Body of pancreas (tissue), 4 donors: ENCODE measurements around the gene IDH2.

Experiments used
- CTCF ChIP-seq, 7 experiments: fragments of 450-650 bp in 4 of 7; fragments of 200-600 bp in 3 of 7; sonication (generic) in 3 of 7; IDR thresholded peaks; one replicate each; pipeline ENCODE4 v1.5.1; 2016 to 2019; ENCODE audit warnings: antibody characterized with exemption in 7 of 7
- POLR2A ChIP-seq, 3 donors: fragments of 450-650 bp; IDR thresholded peaks; one replicate each; pipeline ENCODE4 v1.6.1; 2016; ENCODE audit warnings: antibody characterized with exemption in 3 of 3, mild to moderate bottlenecking in 2 of 3

GRCh38 chr15:90059208-90059985 is 42.9 kb downstream of the IDH2 start:
- TF ChIP-seq POLR2A (IDR thresholded peaks at IDR 0.05) (peak in 1 of 3 donors; percentile 28), CTCF (IDR thresholded peaks at IDR 0.05) (no peak)
